OCI-LY1 (cell line): ENCODE results near the gene RNF168.

Experiments used
- EZH2 ChIP-seq: fragments of 200-600 bp; sonication (generic), shearing (Covaris generic); IDR thresholded peaks from 2 replicates; pipeline ENCODE4 v1.8.0; 2017; ENCODE audit warnings: borderline replicate concordance, mixed run types, mild to moderate bottlenecking, antibody characterized with exemption, low read length, moderate library complexity, mixed read lengths
- TF ChIP-seq, protein P1 (sequence below): fragments of 200-600 bp; sonication (generic), shearing (Covaris generic); IDR thresholded peaks from 2 replicates; pipeline ENCODE4 v1.5.1; 2017; ENCODE audit warnings: mild to moderate bottlenecking, antibody characterized with exemption, low read length, moderate library complexity, mixed read lengths

DNA sequence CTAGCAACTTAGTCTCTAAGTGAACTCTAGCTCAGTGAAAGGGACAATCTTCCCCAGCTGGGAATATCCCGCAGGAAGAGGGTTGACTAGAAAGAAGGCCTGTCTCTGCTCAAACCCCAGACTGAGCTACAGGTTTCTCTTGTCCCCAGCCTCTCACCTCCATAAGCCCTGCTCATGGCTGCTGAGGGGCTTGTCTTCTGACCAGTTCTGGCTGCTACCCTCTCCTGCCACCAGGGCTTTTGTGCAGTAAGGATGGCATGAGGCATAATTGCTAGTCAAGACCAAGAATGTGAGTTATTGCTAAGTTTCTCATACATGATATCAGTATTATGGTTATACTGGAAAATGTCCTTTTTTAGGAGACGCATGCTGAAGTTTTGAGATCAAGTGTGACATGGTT, 43.5 kb upstream of the RNF168 start:
- TF ChIP-seq, protein P1, sequence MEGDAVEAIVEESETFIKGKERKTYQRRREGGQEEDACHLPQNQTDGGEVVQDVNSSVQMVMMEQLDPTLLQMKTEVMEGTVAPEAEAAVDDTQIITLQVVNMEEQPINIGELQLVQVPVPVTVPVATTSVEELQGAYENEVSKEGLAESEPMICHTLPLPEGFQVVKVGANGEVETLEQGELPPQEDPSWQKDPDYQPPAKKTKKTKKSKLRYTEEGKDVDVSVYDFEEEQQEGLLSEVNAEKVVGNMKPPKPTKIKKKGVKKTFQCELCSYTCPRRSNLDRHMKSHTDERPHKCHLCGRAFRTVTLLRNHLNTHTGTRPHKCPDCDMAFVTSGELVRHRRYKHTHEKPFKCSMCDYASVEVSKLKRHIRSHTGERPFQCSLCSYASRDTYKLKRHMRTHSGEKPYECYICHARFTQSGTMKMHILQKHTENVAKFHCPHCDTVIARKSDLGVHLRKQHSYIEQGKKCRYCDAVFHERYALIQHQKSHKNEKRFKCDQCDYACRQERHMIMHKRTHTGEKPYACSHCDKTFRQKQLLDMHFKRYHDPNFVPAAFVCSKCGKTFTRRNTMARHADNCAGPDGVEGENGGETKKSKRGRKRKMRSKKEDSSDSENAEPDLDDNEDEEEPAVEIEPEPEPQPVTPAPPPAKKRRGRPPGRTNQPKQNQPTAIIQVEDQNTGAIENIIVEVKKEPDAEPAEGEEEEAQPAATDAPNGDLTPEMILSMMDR, result no peak
- no peak for TF ChIP-seq EZH2
